Fibroblast of skin of left biceps (primary cell): ENCODE measurements around the gene HOXA9.

Experiments
- DNase-seq, 2 experiments: peaks; one replicate each; pipeline ENCODE4 v3.0.0-alpha.2; 2013; ENCODE audit warnings: low read depth in 2 of 2

HOXA9 gene

DNA sequence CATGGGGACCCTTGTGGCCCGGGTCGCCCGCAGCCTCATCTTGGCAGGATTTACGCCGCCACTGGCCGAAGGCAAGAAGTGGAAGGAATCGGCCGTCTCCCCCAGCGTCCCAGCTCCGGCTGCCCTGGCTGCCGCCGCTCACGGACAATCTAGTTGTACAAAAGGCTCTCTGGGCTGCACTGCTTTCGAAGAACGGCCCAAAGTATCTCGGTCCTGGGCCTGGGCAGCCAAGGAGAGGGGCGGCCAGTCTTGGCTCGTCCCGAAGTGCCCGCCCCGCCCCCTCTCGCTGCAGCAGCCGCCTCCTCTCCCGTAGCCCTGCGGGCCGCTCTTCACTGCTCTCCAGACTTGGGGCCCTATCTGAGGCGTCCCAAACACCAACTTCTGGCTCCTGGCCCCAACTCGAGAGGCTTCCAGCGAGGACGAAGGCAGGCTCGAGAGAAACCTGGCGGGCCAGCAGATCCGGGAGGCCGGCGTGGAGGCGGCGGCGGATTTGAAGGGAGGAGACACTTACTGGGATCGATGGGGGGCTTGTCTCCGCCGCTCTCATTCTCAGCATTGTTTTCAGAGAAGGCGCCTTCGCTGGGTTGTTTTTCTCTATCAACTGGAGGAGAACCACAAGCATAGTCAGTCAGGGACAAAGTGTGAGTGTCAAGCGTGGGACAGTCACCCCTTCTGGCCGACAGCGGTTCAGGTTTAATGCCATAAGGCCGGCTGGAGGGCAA, 809 bp downstream of the HOXA9 start:
- DNase-seq: no peak

DNA sequence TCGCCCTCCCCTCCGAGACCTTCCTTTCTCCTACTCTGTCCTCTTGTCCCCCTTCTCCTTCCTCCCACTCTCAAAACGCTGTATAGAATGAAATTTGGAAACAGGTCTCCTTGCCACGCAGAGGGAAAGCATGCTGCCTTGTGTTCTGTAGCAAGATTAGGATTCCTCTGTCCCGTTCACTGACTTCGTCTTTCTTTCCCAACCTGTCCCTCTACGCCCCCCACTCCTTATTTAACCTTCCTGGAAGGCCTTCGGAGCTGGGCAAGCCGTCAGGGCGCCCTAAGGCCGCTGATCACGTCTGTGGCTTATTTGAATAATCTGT, 1.3 kb downstream of the HOXA9 start:
- no peak for DNase-seq

DNA sequence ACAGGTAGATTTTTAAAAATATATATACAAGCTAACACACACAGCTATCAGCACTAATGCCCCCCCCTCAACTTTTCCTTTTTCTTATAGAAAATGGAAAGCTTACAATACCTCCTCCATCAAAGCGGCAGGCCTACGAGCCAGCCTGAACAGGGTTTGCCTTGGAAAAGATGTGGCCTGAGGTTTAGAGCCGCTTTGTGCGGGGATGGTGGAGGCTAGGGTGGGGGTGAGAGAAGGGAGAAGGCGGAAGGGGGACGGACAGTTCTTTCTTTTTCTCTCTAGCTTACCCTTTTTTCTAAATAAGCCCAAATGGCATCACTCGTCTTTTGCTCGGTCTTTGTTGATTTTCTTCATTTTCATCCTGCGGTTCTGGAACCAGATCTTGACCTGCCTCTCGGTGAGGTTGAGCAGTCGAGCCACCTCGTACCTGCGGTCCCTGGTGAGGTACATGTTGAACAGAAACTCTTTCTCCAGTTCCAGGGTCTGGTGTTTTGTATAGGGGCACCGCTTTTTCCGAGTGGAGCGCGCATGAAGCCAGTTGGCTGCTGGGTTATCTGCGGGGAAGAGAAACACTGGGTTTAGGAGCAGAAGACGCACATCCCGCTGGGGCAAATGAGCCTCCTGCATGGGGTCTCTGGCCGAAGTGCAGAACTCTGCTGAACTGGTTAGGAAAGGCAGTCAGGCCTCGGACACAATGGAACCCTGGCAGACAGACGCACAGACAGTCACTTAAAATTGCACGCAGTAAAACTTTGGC, 1.9 kb downstream of the HOXA9 start:
- DNase-seq: no peak

DNA sequence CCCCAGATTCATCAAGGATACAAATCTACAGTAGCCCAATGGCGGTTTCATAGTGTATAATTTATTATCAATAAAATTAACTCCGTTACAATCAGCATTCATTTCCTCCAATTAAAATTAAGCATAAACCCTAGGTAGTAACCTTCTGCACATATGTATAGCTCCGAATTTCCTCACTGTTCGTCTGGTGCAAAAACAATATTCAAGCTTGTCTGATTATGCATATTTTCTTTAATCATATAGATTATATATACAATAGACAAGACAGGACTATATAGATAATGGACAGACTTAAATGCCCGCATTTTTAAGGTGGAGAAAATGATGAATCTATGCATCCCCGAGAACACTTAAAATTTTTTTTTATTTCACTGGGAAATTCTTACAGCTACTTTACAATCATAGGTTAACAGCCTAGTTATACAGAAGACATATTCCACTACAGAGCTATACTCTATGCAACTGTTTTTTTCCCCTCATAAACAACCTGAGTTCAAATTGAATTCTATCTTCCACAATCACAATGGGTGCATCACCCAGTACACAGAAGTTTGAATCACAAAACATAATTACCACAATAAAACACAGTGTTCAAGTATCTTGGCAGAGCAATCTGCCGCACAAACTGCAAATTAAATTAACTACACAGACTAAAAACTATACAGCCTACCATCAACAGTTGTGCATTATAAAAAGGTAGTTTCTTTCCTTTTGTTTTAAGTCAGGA, 2.6 kb downstream of the HOXA9 start:
- no peak for DNase-seq

DNA sequence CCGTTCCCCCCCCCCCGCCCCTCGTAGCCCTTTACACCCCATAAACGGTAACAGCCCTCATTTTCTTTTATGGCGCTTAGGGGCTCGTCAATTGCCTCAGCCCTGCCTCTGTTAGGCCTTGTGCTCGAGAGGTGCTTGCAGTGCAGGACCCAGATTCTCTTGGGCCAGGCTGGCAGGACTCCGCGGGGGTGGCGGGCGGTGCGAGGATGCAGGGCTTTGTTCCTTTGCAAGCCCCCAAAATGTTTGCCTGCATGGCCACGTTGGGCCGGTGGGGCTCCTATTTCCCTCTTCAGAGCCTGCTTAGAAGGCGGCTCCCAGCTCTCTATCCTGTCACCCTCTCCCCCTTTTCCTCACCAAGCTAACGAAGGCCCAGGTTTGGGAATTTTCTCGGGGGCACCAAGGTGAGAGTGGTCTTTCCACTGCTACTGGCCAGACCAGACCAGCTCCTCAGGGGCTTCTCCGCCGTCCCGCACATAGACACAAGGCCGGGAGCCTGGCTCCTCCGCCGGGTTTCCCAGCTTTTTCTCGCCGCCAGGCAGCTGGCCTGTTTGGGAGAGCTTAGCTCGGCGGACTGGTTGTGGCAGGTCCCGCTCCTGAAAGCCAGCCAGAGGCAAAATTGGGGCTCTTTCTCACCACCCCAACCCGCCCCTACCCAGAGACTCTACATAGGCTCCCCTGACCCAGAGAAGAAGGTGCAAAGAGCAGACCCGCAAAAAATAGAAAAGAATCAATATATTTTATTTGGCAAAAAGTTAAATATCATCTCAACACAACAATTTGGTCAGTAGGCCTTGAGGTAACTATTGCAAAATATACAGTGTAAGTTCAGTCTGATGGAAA, 3.4 kb downstream of the HOXA9 start:
- no peak for DNase-seq

DNA sequence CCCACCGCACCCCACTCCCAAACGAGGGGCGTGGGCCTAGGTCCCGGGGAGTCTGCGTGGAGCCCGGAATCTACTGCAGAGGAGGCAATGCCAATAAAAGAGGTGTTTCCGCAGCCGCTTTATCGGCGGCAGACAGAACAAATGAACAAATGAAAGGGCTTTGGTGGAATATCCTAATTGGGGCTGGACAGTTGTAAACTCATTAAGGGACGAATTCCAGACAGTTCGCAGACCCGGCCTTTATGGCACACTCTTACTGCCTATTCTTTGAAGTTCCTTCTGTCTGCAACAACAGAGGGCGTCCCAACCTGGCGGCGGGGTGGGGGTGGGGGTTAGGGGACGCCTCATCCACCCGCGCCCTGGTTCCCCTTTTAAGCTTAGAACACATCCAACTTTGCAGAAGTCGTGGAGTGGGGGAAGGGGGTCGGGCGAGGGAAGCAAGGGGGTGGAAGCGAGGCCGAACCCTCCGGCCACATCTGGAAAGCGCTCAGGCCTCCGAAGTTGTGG, 4.1 kb downstream of the HOXA9 start:
- DNase-seq: no peak

DNA sequence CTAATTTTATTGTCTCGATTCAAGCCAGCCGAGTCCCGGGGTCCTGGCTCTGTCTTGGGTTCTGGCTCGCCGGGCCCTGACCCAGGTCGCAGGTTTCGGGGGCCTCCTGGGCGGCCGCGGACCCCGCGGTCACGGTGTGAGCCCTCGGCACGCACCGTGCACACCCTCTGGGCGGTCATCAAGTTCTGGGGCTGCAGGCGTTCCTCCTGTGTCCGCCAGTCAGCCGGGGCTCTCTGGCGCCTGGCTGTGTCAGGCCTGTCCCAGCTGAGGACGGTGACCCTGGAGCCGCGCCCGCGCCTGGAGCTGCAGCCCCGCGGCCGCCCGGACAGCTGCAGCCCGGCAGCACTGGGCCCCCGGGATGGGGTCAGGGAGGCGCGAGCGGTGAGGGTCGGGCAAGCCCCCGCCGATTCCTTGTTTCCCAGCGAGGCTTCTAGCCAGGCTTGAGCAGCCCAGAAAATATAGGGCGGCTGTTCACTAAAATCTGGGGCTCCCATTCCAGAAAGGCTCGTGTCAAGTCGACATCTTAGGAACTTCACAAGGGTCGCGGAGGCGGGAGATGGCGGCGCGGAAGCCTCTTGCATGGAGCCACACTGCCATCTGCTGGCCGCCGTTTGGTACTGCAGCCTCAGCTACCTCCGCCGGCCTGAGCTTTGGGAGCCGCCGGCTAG, 4.7 kb downstream of the HOXA9 start:
- DNase-seq: peak; percentile 51 to 58

DNA sequence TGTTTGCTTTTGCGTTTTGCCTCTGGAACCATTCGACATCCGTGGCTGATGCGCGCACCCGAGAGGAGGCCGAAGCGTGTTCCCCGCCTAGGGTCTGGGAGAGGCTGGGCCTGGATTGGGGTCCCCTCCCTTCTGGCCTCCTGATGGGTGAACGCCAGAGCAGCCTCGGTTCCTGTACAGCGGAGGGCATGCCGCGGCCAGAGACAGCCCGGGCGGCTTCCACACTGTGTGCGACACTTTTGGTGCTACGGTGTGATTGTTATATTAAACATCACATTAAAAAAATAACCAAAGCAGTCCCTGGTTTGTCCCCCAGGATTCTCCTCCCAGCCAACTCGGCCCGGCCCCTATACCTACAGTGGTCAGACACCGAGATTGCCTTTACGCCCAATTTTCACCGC, 5.2 kb downstream of the HOXA9 start:
- no peak for DNase-seq

DNA sequence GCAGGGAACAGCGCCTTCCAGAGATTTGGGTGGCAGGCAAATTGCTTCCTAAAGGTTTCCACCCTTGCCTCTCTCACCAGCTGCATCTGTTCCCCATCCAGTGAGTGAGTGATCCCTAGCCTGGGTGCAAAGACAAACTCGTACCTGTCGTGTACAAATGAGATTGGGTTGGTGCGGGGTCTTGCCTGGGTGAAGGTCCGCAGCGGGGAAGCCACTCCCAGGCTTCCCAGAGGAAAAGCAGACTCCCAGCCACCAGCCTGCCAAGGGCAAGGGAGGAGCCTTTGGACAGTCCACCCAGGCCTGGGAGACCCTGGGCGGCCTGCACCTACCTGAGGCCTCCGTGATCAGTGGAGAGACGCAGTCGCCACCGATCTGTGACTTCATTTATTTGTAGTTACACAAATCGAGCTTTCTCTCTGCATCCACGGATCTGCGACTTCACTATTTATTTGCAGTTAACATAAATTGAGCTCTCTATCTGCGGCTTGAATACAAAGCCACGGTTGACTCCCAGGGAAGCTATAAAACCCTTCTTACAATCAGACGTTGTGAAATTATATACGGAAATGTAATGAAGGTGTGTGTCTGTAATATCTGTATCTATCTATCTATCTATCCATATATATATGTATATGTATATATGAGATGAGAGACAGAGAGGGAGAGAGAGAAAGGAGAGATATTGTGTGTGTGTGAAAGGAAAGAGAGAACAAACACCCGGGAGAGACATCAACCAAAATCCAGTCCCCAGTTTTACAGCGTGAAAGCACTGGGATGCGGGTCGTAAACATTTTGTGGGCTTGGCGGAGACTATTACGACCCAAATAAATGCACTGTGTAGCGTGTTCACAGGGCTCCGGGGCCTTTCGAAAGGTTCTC, 5.8 kb downstream of the HOXA9 start:
- no peak for DNase-seq

DNA sequence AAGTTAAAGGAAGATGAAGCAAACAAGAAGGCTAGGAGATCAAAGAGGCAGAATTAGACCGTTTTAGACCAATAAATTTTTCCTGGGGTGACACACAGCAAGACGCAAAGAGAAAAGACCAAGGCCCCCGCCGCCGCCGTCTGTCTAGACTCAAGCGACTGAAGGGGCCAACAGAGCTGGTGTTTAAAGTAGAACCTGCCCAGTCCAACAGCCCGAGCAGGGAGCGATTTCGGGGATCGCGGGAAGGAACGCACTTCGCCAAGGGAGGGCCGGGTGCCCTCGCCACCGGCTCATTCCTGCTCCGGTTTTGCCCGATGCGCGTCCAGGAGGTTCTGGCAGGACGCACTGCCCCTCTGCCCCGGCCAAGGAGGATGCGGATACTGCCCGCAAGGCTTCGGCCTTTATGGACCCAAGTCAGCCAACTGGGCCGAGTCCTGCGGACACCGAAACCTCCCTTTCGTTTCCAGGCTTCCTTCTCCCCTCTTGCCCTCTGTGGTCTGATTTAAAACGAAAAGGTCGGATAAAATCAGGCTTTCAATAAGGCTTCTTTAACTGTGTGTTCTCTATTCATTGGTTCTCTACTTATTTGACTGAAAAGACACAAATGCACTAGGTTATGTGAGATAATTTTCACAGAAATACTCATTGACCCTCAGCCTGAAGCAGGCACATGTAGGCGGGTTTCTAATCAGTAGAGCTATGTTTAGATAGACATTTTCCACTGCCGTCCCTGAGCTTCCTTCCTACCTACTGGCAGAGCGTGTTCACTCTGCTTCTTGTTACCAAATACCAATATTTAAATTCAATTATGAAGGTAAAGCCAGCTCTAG, 6.7 kb downstream of the HOXA9 start:
- DNase-seq: no peak

DNA sequence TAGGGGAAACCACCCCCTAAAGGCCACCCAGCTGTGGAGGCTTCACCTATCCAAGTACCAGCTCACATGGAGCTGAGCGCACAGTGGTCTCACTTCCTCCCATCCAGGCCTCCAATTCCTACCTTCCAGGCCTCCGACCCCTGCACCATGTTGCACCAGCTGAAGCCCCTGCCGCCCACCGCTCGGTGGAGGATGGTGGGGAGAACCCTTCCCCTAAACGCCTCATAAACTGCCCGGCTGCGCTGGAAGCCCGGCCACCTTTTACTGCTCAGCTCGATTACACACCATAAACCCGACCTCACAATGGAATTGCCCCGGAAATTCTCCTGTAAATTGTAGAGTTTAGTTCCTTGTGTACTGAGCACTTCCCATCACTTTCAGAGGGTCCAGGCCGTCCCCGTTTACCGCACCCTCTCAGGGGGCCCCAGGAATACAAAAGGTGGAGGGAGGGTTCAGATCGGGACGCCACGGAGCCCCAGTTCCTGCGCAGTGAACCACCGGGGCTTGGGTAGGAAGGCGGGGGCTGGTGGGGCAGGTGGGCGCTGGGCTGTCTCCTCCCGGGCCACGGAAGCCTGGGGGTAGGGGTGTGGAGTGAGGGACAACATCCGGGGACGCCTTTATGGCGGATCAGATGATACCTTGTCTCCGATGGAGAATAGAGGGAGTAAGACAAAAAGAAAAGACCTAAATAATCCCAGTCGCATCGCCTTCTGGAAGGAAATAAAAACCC, 7.5 kb downstream of the HOXA9 start:
- no peak for DNase-seq

DNA sequence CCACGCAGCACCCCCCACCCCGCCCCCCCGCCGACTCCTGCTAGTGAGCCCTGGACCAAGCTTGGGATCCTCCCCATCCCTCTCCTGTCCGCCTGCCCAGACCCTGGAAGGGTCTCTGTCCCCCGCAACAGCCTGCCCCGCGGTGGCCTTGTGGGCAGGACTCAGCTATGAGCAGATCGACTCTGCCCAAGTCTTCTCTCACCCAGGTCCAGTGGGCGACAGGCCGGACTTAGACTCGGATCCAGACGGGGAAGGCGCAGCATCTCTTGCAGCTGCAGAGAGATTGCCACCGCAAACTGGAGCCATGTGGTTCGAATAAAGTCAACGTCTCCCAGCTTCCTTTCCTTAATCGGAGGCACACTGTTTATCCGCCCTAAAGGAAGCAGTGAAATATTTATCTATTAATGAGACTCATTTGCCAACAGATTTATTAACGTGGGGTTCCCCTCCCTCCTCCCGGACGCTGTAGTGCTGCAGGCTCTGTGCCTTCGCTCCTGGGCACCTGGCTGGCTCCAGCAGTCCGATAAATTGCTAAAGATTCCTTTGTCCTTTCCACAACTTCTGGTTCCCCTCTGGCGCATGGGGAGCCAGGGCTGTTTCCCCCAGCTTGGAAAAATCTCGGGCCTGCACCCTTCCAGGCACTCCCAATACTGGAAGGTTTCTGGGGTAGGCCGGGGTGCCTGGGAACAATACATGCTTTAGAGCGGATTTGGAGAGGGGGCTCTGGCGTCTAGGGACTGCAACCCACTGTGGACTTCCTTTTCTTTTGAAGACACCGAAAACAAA, 8.2 kb downstream of the HOXA9 start:
- no peak for DNase-seq

DNA sequence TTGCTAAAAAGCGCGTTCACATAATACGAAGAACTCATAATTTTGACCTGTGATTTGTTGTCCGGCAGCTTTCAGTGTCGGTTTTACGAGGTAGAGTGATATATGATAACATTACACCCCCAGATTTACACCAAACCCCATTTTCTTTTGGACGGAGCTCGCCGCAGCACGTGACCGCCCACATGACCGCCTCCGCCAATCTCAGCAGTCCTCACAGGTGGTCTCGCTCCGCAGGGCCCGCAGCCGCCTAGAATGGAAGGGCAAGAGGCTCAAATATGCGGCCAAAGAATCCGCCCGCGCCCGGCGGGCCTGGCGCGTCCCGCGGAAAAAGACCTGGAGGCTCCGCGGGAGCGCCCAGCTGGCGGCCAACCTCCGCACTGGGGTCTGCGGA, 8.8 kb downstream of the HOXA9 start, which contains the start of gene HOXA7:
TSS of gene HOXA7 (minus strand) at position 168 of the 391 bp plus-strand sequence. CDS start at position 38, 130 bp downstream.
- no peak for DNase-seq

DNA sequence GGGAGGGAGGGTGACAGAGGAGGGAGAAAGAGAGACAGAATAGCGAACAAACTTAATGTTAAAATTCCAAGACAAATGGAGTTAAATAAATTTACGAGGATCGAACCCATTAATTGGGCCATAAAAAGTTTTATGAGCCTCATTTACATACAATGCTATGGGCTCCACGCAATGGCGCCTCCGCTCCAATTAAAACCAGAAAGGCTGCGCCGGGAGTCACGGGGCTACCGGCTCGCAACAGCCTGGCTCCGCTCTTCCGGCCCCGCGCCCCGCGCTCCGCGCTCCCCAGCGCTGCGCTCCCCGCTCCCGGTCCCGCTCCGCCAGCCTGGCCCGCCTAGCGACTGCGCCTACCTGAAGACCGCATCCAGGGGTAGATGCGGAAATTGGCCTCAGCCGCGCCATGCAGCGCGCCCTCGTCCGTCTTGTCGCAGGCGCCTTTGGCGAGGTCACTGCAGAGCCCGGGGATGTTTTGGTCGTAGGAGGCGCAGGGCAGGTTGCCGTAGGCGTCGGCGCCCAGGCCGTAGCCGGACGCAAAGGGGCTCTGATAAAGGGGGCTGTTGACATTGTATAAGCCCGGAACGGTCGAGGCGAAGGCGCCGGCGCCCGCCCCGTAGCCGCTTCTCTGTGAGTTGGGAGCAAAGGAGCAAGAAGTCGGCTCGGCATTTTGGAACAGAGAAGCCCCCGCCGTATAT, 9.4 kb downstream of the HOXA9 start:
- no peak for DNase-seq

DNA sequence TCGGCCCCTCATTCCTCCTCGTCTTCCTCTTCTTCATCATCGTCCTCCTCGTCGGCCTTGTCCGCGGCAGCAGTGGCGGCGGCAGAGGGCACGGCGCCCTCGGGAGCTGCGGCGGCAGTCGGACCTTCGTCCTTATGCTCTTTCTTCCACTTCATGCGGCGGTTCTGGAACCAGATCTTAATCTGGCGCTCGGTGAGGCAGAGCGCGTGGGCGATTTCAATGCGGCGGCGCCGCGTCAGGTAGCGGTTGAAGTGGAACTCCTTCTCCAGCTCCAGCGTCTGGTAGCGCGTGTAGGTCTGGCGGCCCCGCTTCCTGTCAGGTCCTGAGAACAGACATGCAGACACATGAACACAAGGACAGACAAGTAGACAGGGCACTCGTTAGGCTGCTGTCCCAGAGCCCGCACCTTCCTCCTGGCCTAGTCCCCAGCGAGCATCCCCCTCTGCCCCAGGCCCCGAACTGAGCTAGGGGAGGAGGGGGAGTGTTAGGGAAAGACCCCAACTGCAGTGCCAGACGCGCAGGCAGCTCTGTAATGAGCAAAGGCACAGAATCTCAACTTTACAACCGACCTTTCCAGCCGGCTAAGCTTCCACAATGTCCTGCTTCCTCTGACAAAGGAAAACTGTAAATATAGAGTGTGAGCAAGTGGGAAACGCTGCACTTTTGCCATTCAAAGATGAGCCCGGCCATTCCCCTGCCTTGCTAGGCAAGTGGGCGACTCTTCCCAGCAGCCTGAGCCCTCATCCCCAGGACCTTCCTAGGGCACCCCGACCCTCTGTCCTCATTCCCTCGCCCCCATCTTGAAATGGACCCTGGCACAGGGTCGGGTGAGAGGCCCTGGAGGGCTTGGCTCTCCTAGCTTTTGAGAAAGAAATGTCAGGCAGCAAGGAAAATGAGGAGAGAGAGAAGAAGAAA, 10.2 kb downstream of the HOXA9 start:
- no peak for DNase-seq

DNA sequence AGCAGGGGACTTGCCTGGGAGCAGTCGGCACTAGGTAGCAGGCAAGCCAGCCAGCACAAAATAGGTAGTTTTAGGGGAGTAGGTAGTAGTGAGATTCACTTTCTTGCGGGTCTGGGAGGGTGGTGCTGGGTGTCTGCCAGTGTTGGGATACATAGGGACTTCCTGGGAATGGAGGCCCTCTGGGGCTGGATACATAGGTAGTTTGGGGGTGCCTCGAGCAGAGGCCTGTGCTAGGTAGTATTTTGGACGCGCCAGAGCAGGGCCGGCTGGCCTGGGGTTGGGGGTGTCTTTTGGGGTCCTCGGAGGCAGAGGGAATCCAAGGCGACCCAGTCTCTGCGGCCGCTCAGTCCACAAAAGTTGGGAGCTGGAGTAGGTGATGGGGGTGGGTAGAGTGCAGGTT, 11.0 kb downstream of the HOXA9 start:
- no peak for DNase-seq
